ENCODE measurements around the gene ADGRG6. TPM values are rescaled to one million over a fixed set of nuclear protein-coding genes. Genes with fewer than 3 reads are reported as not detected.

The ADGRG6 gene
- total and polyA plus RNA-seq, 2 donors (not counting 1 experiment from before 2014, with no cell fraction given) = 0.03 TPM; not detected in 1

DNA sequence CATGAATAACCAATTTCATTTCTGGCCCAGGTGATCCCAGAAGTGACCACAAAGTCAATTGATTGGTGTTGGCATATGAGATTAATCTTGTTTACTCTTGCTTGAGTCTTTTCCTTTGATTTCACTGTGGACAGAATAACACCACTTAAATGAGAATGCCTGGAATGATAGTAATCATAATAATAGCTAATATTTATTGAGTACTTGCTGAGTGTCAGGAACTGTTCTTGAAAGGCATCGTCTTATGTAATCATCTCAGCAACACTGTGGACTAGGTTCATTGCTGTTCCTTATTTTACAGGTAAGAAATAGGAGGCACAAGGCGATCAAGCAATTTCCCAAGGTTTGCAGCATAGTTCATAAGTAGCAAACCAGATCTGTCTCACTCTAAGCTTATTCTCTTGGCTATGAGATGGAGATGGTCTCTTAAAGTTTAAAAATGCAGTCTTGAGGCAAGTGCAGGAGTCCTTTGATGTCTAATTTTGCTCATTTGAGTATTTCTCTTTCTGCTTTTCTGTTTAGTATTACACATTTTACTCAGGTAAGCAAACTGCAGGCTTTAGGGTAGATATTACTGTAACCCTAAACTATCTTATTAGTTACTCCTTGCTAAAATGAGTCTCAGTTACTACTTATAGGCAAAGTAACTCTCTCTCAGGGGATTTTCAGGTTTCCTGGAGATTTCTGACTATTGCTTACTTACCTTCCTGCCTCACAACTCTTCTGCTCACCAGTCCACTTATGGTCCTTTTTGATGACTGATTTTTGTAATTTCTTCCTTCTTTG, 6.3 kb downstream of the ADGRG6 start:
- no peak for ATAC-seq (ENCODE audit: low read depth)
- Mint-ChIP-seq H3K4me3 (no peak overlapping the region), H3K4me1 (peaks cover 1% of the 10 kb centered on the region), H3K27me3 (peaks cover 6% of the 10 kb centered on the region), H3K9me3 (ENCODE audit: insufficient read depth) (no peaks in the 10 kb centered on the region), H3K27ac (no peak overlapping the region)
- Histone ChIP-seq H3K4me1 (ENCODE audit: control insufficient read depth in 2 of 2, insufficient read depth in 2 of 2, low read length in 2 of 2) (no peaks in the 10 kb centered on the region), H2AFZ (ENCODE audit: insufficient read depth, low read depth, low read length, poor library complexity, severe bottlenecking) (no peak overlapping the region), H3K79me2 (ENCODE audit: control insufficient read depth, insufficient read depth, low read length) (no peaks in the 10 kb centered on the region), H3K27ac (ENCODE audit: low read length in 2 of 2) (no peak overlapping the region), H3K27me3 (replicated peaks in 1 of 4; ENCODE audit: control extremely low read depth in 1 of 4, control insufficient read depth in 3 of 4, insufficient read depth in 4 of 4, low read length in 3 of 4) (peaks cover 0 to 4% (median 0%) of the 10 kb centered on the region in 4 experiments), H4K20me1 (ENCODE audit: control insufficient read depth, insufficient read depth, low read length, poor library complexity, severe bottlenecking) (no peaks in the 10 kb centered on the region), H3K4me3 (ENCODE audit: control extremely low read depth in 1 of 5, extremely low read depth in 1 of 5, insufficient read depth in 1 of 5, low read depth in 2 of 5, low read length in 4 of 5) (no peak overlapping the region), H3K36me3 (replicated peaks in 1 of 2; ENCODE audit: control extremely low read depth in 1 of 2, control insufficient read depth in 1 of 2, extremely low read depth in 1 of 2, insufficient read depth in 2 of 2, low read length in 1 of 2) (no peaks in the 10 kb centered on the region), H3K4me2 (replicated peaks; ENCODE audit: low read depth, low read length, poor library complexity, severe bottlenecking) (no peak overlapping the region), H3K9ac (ENCODE audit: low read length) (no peak overlapping the region), H3K9me3 (ENCODE audit: control extremely low read depth in 1 of 3, control insufficient read depth in 2 of 3, insufficient read depth in 1 of 3, low read length in 2 of 3) (no peaks in the 10 kb centered on the region)
- DNase-seq = no peak
- intact Hi-C loops (cut with micrococcal nuclease) = no loop called here
- TF ChIP-seq, protein P1, sequence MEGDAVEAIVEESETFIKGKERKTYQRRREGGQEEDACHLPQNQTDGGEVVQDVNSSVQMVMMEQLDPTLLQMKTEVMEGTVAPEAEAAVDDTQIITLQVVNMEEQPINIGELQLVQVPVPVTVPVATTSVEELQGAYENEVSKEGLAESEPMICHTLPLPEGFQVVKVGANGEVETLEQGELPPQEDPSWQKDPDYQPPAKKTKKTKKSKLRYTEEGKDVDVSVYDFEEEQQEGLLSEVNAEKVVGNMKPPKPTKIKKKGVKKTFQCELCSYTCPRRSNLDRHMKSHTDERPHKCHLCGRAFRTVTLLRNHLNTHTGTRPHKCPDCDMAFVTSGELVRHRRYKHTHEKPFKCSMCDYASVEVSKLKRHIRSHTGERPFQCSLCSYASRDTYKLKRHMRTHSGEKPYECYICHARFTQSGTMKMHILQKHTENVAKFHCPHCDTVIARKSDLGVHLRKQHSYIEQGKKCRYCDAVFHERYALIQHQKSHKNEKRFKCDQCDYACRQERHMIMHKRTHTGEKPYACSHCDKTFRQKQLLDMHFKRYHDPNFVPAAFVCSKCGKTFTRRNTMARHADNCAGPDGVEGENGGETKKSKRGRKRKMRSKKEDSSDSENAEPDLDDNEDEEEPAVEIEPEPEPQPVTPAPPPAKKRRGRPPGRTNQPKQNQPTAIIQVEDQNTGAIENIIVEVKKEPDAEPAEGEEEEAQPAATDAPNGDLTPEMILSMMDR (IDR thresholded peaks at IDR 0.05) = no peak
- TF ChIP-seq EZH2 (IDR thresholded peaks at IDR 0.05; ENCODE audit: borderline replicate concordance, insufficient read depth, low read depth, low read length, poor library complexity, severe bottlenecking) = no peak
- ChIA-PET POLR2A (no interaction called here), CTCF (no interaction called here)
- 100% methylated on average over 1 of the region's 2 CpGs for WGBS (ENCODE audit: insufficient coverage)

DNA sequence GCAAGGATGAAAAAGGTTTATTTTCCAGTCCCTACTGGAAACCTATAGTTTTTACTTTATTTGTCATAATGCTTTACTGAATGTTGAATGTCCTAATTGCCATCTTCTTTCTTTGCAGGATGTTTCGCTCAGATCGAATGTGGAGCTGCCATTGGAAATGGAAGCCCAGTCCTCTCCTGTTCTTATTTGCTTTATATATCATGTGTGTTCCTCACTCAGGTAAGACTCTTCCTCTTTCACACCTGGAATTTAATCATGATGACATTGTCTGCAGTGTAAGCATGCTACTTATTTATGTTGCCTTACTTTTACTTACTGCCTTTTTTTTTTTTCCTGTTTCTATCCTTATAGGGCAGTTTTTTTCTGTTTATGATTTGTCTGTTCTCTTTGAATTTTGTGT, 7.6 kb downstream of the ADGRG6 start:
- H3K4me3 Mint-ChIP-seq = no peak overlapping the region
- Histone ChIP-seq H3K9me3 (ENCODE audit: control extremely low read depth in 1 of 3, control insufficient read depth in 2 of 3, insufficient read depth in 1 of 3, low read length in 2 of 3) (no peaks in the 10 kb centered on the region), H3K4me1 (ENCODE audit: control insufficient read depth in 2 of 2, insufficient read depth in 2 of 2, low read length in 2 of 2) (no peaks in the 10 kb centered on the region), H3K4me2 (replicated peaks; ENCODE audit: low read depth, low read length, poor library complexity, severe bottlenecking) (no peak overlapping the region), H3K4me3 (ENCODE audit: control extremely low read depth in 1 of 5, extremely low read depth in 1 of 5, insufficient read depth in 1 of 5, low read depth in 2 of 5, low read length in 4 of 5) (no peak overlapping the region), H2AFZ (ENCODE audit: insufficient read depth, low read depth, low read length, poor library complexity, severe bottlenecking) (no peak overlapping the region), H4K20me1 (ENCODE audit: control insufficient read depth, insufficient read depth, low read length, poor library complexity, severe bottlenecking) (no peaks in the 10 kb centered on the region), H3K9ac (ENCODE audit: low read length) (no peak overlapping the region), H3K27me3 (replicated peaks in 1 of 4; ENCODE audit: control extremely low read depth in 1 of 4, control insufficient read depth in 3 of 4, insufficient read depth in 4 of 4, low read length in 3 of 4) (no peaks in the 10 kb centered on the region), H3K27ac (ENCODE audit: low read length in 2 of 2) (no peak overlapping the region), H3K79me2 (ENCODE audit: control insufficient read depth, insufficient read depth, low read length) (no peaks in the 10 kb centered on the region), H3K36me3 (replicated peaks in 1 of 2; ENCODE audit: control extremely low read depth in 1 of 2, control insufficient read depth in 1 of 2, extremely low read depth in 1 of 2, insufficient read depth in 2 of 2, low read length in 1 of 2) (no peaks in the 10 kb centered on the region)
- no peak for ATAC-seq (ENCODE audit: low read depth)
- H3K9me3 Mint-ChIP-seq (ENCODE audit: insufficient read depth) = no peaks in the 10 kb centered on the region
- H3K4me1 Mint-ChIP-seq = no peaks in the 10 kb centered on the region
- H3K27ac Mint-ChIP-seq = no peak overlapping the region
- peaks cover 3% of the 10 kb centered on the region for H3K27me3 Mint-ChIP-seq
- intact Hi-C loops (cut with micrococcal nuclease) = no loop called here
- ChIA-PET CTCF (no interaction called here), POLR2A (no interaction called here)
- TF ChIP-seq, protein P1 (IDR thresholded peaks at IDR 0.05) = no peak
- TF ChIP-seq EZH2 (IDR thresholded peaks at IDR 0.05; ENCODE audit: borderline replicate concordance, insufficient read depth, low read depth, low read length, poor library complexity, severe bottlenecking) = no peak
- DNase-seq = no peak
- WGBS (ENCODE audit: insufficient coverage) = no CpG with 5 or more reads among the region's 2 CpGs

Data from B cell (primary cell).